HG03521 (cell line): ENCODE results near the gene TPD52L2.

ENCODE experiments used
- ATAC-seq: cut with Tn5 transposase; IDR thresholded peaks from one replicate; pipeline ENCODE4 v1.9.1; 2021; ENCODE audit warnings: mild to moderate bottlenecking, moderate library complexity; ENCODE audit not compliant: unreplicated experiment

Gene TPD52L2

DNA sequence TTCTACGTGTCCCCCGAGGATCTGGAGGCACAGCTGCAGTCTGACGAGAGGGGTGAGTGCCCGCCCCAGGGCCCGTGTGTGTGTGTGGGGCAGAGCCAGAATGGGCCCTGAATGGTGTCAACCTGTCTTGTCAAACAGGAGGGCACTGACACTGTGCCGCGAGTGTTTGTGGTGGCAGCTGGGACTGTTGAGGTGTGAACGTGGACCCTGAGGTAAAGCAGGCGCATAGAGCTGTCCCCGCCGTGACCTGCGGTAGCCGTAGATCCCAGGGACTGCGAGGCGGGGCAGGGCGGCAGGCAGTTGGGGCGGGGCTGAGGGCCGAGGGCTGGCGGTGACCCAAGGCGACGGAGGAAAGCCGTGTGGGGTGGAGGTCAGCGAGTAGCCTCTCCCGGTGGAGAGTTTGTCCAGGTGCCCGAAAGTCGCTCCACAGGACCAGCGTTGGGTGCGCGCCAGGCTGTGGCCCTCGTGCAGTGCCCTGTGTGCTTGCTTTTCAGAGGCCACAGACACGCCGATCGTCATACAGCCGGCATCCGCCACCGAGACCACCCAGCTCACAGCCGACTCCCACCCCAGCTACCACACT, 66.0 kb downstream of the TPD52L2 start:
- ATAC-seq, result no peak

DNA sequence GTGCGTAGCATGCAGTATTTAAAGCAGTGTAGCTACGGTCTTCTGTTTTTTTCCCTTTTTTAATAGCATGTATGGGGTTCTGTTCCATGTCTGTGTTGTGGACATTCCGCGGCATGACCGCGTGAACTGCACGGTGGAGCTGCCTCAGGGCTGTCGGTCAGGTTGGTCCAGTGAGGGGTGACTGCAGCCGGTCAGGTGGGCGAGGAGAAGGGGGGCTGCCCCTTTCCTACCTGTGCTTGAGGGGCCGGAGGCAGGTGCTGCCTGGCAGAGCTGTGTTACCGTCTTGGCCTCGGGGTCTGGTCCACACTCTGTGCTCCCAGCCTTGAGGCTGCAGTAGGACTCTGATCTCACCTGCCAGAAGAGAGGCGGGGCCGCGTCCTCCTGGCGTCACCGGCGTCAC, 66.7 kb downstream of the TPD52L2 start:
- no peak for ATAC-seq

DNA sequence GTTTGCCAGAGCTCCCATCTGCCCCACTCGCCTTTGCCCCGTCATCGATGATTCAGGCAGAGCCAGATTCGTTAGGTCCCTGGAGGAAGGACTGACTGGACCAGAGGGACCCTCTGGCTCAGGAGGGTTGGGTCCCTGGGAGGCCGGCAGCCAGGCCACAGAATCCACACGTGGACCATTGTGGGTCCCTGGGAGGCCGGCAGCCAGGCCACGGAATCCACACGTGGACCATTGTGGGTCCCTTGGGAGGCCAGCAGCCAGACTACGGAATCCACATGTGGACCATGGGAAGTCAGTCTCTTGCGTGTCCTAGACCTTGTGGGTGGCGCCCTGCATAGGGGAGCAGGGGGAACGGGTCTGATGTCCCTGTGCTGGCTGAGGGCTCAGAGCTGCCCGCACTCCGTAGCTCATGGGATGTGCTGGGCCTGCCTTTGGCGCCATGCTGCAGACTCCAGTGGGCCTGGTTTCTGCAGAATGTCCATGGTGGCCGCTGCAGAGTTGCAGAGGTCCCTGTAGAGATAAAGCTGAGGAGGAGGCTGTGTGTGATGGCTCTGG, 67.6 kb downstream of the TPD52L2 start:
- no peak for ATAC-seq

DNA sequence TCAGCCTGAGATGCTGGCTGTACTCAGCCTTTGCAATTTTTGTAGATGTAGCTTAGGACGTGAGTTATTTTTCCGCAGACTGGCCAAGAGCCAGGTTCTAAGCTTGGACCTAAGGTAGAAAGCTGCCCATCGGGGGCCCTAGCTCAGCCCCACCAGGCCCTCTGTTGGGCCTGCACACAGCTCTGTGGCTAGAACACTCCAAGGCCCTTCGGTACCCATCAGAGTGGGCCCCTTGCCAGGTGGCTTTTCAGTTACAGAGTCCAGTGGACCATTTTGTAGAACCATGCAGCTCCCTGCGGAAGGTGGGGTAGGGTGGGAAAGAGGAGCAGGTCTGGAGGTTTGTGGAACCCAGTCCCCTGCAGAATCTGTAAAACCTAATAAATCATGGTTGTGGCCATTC, 68.6 kb downstream of the TPD52L2 start:
- no peak for ATAC-seq

DNA sequence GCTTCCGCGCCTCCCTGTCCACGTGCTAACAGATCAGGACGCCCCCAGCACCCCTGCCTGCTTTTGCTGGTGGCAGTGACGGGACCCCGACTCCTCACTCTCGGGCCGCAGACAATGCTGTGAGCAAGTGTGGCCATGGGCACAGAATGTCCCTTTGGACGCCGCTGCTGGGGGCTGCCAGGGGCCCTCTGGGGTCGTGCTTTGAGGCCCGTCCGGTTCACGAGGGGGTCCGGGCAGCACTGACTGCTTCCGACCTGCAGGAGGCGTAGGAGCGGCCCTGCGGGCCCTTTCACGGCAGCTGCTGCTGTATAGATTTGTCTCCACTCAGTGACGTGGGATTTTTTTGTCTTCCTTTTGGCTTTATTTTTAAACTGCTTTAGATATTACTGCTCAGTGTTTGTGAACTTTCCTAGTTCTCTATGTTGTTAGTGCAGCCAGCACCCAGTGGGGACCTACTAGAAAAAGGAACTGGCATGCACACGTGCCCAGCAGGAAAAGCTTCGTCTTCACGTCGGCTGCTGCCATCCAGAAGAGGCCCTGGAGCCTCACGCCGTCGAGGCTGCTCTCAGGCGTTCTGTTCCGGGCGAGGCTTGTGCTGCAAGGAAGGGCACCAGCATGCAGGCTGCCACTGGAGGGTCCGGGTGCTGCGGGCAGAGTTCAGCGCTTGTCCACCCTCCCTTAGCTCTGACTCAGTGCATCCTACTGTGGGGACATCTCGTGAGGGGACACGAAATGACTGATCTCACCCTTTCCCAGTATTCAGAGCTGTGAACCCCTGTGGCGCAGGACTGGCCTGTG, 69.4 kb downstream of the TPD52L2 start:
- ATAC-seq, result no peak

DNA sequence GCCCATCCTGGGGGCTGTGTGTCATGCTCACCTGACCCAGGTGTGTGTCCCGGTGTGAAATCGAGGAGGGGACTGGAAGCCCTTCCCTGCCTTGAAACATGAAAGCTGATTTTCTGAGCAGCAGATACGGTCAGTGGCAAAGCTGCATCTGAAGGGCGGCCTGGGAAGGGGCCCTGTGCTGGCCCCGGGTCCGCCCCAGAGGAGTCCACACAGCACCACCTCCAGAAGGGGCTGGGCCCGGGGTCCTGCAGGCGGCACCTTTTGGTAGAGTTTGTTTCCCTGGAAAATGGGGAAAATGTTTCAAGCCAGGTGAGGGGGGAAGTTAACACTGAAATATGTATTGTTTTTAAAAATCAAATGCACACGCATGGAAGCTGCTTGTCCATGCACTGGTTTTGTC, 70.4 kb downstream of the TPD52L2 start:
- ATAC-seq, result no peak

DNA sequence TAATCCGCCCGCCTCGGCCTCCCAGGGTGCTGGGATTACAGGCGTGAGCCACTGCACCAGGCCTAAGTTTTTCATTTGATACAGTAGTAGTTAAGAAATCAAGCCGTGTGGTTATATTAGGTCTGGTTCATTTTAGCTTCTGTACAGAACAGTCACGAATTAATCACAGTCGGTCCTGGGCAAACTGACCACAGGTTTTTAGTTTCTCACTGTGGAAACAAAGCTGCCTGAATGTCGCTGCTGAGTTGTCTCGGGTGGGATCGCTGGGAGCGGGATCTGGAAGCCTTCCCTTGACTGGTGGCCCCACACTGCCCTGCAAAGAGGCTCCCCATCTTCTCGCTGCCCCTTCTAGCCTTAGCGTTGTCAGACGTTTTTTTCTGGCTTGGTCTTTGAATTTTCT, 72.5 kb downstream of the TPD52L2 start:
- ATAC-seq, result no peak

DNA sequence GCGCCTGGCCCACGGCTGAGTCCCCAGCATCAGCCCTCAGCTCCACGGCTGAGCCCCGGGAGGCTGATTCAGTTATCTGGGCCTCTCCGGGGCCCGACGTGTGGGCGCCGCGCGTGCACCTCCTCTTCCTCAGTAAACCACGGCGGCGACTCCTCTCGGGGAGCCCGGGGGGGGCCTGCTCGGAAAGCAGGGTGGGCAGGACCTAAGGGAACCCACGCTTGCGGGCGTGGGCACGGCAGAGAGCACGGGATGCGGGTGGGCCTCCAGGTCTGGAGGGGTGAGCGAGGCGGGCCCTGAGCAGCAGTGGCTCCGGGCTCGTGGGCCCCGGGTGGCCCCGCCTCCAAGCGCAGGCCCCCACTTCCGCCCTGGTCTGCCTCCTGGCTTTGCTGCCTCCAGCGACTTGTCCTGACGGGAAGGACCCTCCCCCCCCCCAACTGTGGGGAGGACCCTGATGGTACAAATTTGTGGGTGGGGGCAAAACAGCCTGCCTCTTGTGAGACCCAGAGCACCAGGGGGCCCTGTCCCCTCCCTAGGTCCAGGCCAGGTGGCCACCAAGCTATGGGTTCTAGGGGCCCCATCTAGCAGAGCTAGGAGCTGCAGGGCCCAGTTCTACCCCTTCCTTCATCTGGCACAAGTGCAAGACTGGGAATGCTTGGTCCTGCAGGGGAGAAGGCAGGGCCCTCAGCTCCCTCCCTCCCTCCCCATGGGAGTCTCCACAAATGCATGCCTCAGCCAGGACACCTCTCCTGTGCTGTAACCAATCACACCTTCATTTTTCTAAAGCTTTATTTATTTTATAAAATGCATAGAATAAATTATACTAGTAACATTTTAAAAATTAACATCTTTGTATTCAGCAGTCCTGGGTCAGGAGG, 74.2 kb downstream of the TPD52L2 start:
- no peak for ATAC-seq

DNA sequence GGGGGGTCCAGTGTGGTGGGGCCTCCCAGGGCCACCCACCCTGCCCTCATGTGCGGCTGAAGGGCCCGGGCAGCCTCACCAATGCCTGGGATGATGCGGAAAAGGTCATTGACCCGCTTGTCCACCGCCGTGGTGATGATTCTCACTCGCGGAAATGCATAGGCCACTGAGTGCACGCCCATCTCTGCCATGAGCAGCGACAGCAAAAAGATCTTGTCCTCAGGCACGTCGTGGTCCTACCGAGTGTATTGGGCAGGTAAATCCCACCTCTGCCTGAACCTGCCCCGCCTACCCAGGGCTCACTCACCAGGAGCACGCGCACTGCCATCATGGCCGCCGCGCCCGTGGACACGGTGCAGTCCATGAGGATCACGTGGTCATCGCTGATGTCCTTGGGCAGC, 75.0 kb downstream of the TPD52L2 start:
- ATAC-seq, result no peak

DNA sequence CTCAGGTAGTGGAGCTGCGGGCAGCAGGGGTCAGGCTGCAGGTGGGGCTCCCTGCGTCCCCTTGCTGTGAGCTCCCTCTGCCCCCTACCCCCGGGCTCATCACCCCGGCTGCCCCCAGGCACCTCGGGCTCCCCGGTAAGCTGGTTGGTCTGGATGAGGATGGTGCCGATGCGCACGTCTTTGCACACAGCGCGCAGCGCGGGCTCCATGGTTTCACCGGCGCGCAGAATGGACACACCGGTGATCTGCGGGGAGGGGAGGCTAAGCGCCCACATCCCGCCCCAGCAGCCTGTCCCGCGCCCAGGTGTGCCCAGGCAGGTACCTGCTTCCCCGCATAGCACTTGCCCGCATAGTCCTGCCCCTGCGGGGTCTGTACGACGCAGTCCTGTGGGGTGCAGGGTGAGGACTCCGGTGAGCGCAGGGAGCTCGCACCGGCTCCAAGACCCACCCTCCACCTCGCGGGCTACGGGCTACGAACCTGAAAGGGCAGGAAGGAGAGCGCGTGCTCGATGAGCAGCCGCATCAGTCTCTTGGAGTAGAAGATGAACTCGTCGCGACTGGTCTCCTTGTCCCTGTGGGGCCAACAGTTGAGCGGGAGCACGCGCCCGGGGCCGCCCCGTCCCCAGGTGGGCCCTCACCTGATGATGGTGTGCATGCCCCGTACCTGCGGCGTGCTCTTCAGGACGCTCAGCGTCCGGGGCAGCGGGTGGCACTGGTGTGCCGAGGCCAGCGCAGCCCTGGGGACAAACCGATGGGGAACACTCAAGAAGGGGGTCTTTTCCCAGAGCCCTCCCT, 75.6 kb downstream of the TPD52L2 start:
- no peak for ATAC-seq
